Activated T-cell treated with anti-CD3 and anti-CD28 coated beads, Interleukin-2, amount 50 U/mL, for 24 hours (primary cell): ENCODE measurements around the gene SMARCD1.
"Not testable (repeated sequence)": the region's sequence is repeated elsewhere in the genome, so short reads cannot be mapped to it uniquely, and the experiment has no call there.

Experiments
- DNase-seq: peaks from one replicate; pipeline ENCODE4 v3.0.0-alpha.2; 2020
- H3K27ac Mint-ChIP-seq: 2 replicates; pipeline ENCODE4 v1.8.0; 2020; ENCODE audit warnings: mild to moderate bottlenecking, mixed read lengths
- H3K27me3 Mint-ChIP-seq: 2 replicates; pipeline ENCODE4 v1.8.0; 2020; ENCODE audit warnings: mixed read lengths
- H3K36me3 Mint-ChIP-seq: 2 replicates; pipeline ENCODE4 v1.8.0; 2020; ENCODE audit warnings: low read depth, mixed read lengths
- H3K4me1 Mint-ChIP-seq: 2 replicates; pipeline ENCODE4 v1.8.0; 2020; ENCODE audit warnings: low read depth, mixed read lengths
- H3K4me3 Mint-ChIP-seq: 2 replicates; pipeline ENCODE4 v1.8.0; 2020; ENCODE audit warnings: mild to moderate bottlenecking, moderate library complexity, mixed read lengths
- H3K9me3 Mint-ChIP-seq: 2 replicates; pipeline ENCODE4 v1.8.0; 2020; ENCODE audit warnings: mixed read lengths

The SMARCD1 gene

DNA sequence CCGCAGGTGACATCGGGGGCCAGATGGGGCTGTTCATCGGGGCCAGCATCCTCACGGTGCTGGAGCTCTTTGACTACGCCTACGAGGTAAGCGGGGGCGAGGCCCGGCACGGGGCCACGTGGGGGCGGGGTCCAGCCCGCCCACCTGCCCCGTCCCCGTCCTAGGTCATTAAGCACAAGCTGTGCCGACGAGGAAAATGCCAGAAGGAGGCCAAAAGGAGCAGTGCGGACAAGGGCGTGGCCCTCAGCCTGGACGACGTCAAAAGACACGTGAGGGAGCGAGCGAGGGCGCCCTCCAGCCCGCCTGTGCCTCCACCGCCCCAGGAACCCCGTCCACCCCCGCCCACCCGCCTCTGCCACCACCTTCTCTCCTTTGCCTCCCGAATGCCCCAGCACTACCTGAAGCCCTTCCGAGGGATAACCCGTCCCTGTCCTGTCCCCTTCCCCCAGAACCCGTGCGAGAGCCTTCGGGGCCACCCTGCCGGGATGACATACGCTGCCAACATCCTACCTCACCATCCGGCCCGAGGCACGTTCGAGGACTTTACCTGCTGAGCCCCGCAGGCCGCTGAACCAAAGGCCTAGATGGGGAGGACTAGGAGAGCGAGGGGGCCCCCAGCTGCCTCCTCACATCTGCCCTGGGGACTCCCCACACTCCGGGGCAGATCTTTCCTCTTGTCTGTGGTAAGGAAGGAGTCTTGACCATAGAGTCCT lies 3.9 kb upstream of the SMARCD1 start:
- Mint-ChIP-seq H3K9me3 (no peaks in the 10 kb centered on the region), H3K4me1 (peaks cover 14% of the 10 kb centered on the region), H3K36me3 (peaks cover 14% of the 10 kb centered on the region), H3K27ac (no peak overlapping the region), H3K27me3 (no peaks in the 10 kb centered on the region), H3K4me3 (no peak overlapping the region)
- DNase-seq = no peak

GRCh38 chr12:50082644-50083043 lies 2.5 kb upstream of the SMARCD1 start:
- Mint-ChIP-seq H3K4me1 (peaks cover 26% of the 10 kb centered on the region), H3K27ac (peak overlapping the region; percentile 45), H3K4me3 (no peak overlapping the region), H3K36me3 (peaks cover 27% of the 10 kb centered on the region), H3K27me3 (no peaks in the 10 kb centered on the region), H3K9me3 (no peaks in the 10 kb centered on the region)
- DNase-seq = no peak

GRCh38 chr12:50083301-50083700 lies 1.8 kb upstream of the SMARCD1 start:
- Mint-ChIP-seq H3K27me3 (no peaks in the 10 kb centered on the region), H3K27ac (peak overlapping the region; percentile 87), H3K4me1 (peaks cover 33% of the 10 kb centered on the region), H3K36me3 (peaks cover 34% of the 10 kb centered on the region), H3K4me3 (peak overlapping the region; percentile 67), H3K9me3 (no peaks in the 10 kb centered on the region)
- DNase-seq = no peak

DNA sequence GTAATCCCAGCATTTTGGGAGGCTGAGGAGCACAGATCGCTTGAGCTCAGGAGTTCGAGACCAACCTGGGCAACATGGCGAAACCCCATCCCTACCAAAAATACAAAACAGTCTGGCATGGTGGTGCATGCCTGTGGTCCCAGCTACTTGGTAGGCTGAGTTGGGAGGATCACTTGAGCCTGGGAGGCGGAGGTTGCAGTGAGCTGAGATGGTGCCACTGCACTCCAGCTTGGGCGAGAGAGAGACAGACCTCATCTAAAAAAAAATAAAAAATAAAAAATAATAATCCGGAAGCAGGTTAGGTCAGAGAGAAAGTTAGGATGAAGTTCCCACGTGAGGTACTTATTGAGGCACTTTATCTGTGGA lies 750 bp upstream of the SMARCD1 start:
- Mint-ChIP-seq H3K4me1 (peaks cover 40% of the 10 kb centered on the region), H3K4me3 (peak overlapping the region; percentile 90), H3K27ac (peak overlapping the region; percentile 97), H3K36me3 (peaks cover 45% of the 10 kb centered on the region)
- not testable (repeated sequence) for H3K27me3 Mint-ChIP-seq, H3K9me3 Mint-ChIP-seq, DNase-seq

GRCh38 chr12:50085615-50086072 lies 502 bp downstream of the SMARCD1 start:
- peaks cover 55% of the 10 kb centered on the region for H3K36me3 Mint-ChIP-seq
- no peaks in the 10 kb centered on the region for H3K27me3 Mint-ChIP-seq
- peak overlapping the region; percentile 97 for H3K27ac Mint-ChIP-seq
- H3K4me1 Mint-ChIP-seq = peaks cover 40% of the 10 kb centered on the region
- no peak for DNase-seq
- no peaks in the 10 kb centered on the region for H3K9me3 Mint-ChIP-seq
- peak overlapping the region; percentile 90 for H3K4me3 Mint-ChIP-seq

GRCh38 chr12:50086148-50086547 lies 1.0 kb downstream of the SMARCD1 start:
- Mint-ChIP-seq H3K27me3 (no peaks in the 10 kb centered on the region), H3K4me1 (peaks cover 40% of the 10 kb centered on the region), H3K9me3 (no peaks in the 10 kb centered on the region), H3K27ac (peak overlapping the region; percentile 97), H3K4me3 (peak overlapping the region; percentile 90), H3K36me3 (peaks cover 60% of the 10 kb centered on the region)
- no peak for DNase-seq

DNA sequence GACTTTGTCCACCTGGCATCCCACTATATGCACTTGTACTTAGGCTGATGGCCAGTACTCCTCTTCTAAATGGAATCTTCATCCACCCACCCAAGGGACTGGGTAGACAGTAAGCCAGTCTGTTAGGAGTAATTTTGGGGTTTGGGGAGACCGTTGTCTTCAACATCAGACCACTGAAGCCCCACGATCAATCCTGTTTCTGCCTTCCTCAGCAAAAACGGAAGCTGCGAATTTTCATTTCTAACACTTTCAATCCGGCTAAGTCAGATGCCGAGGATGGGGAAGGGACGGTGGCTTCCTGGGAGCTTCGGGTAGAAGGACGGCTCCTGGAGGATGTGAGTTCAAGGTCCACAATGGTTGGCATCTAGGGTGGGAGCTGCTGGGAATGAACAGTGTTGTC lies 2.0 kb downstream of the SMARCD1 start:
- Mint-ChIP-seq H3K27ac (peak overlapping the region; percentile 63), H3K4me1 (peaks cover 40% of the 10 kb centered on the region), H3K4me3 (no peak overlapping the region), H3K9me3 (no peaks in the 10 kb centered on the region), H3K27me3 (no peaks in the 10 kb centered on the region), H3K36me3 (peaks cover 67% of the 10 kb centered on the region)
- DNase-seq = no peak

- Mint-ChIP-seq H3K27me3 (no peaks in the 10 kb centered on the region), H3K9me3 (no peaks in the 10 kb centered on the region), H3K4me1 (peaks cover 40% of the 10 kb centered on the region), H3K27ac (peak overlapping the region; percentile 63), H3K36me3 (peaks cover 74% of the 10 kb centered on the region), H3K4me3 (no peak overlapping the region)
- no peak for DNase-seq
Observed at GRCh38 chr12:50087995-50088394, 2.9 kb downstream of the SMARCD1 start.

- DNase-seq = no peak
- H3K27ac Mint-ChIP-seq = peak overlapping the region; percentile 63
Observed at GRCh38 chr12:50088577-50089335, 3.6 kb downstream of the SMARCD1 start.

GRCh38 chr12:50089730-50090129 lies 4.6 kb downstream of the SMARCD1 start:
- Mint-ChIP-seq H3K9me3 (no peaks in the 10 kb centered on the region), H3K27me3 (no peaks in the 10 kb centered on the region), H3K36me3 (peaks cover 88% of the 10 kb centered on the region)

More at GRCh38 chr12:50088577-50089335, 3.6 kb downstream of the SMARCD1 start:
- H3K27me3 Mint-ChIP-seq = no peaks in the 10 kb centered on the region
- peaks cover 81% of the 10 kb centered on the region for H3K36me3 Mint-ChIP-seq
- peak overlapping the region; percentile 16 for H3K4me3 Mint-ChIP-seq
- H3K4me1 Mint-ChIP-seq = peaks cover 36% of the 10 kb centered on the region
- no peaks in the 10 kb centered on the region for H3K9me3 Mint-ChIP-seq

GRCh38 chr12:50090391-50090790 lies 5.2 kb downstream of the SMARCD1 start:
- peaks cover 91% of the 10 kb centered on the region for H3K36me3 Mint-ChIP-seq
- no peak for DNase-seq
- no peak overlapping the region for H3K27ac Mint-ChIP-seq
- H3K4me3 Mint-ChIP-seq = no peak overlapping the region
- H3K4me1 Mint-ChIP-seq = peaks cover 32% of the 10 kb centered on the region
- H3K9me3 Mint-ChIP-seq = no peaks in the 10 kb centered on the region
- H3K27me3 Mint-ChIP-seq = no peaks in the 10 kb centered on the region

More at GRCh38 chr12:50089730-50090129, 4.6 kb downstream of the SMARCD1 start:
- DNase-seq = no peak
- Mint-ChIP-seq H3K27ac (no peak overlapping the region), H3K4me1 (peaks cover 34% of the 10 kb centered on the region), H3K4me3 (no peak overlapping the region)

- no peaks in the 10 kb centered on the region for H3K9me3 Mint-ChIP-seq
- no peak for DNase-seq
- H3K36me3 Mint-ChIP-seq = peaks cover 89% of the 10 kb centered on the region
- no peaks in the 10 kb centered on the region for H3K27me3 Mint-ChIP-seq
- H3K27ac Mint-ChIP-seq = no peak overlapping the region
- H3K4me1 Mint-ChIP-seq = no peaks in the 10 kb centered on the region
- H3K4me3 Mint-ChIP-seq = no peak overlapping the region
Observed at GRCh38 chr12:50097952-50098351, 12.8 kb downstream of the SMARCD1 start.

GRCh38 chr12:50099302-50100008 lies 14.3 kb downstream of the SMARCD1 start:
- H3K36me3 Mint-ChIP-seq = peaks cover 76% of the 10 kb centered on the region
- H3K4me3 Mint-ChIP-seq = no peak overlapping the region
- no peak for DNase-seq
- no peaks in the 10 kb centered on the region for H3K9me3 Mint-ChIP-seq
- no peaks in the 10 kb centered on the region for H3K27me3 Mint-ChIP-seq
- H3K27ac Mint-ChIP-seq = peak overlapping the region; percentile 69
- H3K4me1 Mint-ChIP-seq = no peaks in the 10 kb centered on the region

DNA sequence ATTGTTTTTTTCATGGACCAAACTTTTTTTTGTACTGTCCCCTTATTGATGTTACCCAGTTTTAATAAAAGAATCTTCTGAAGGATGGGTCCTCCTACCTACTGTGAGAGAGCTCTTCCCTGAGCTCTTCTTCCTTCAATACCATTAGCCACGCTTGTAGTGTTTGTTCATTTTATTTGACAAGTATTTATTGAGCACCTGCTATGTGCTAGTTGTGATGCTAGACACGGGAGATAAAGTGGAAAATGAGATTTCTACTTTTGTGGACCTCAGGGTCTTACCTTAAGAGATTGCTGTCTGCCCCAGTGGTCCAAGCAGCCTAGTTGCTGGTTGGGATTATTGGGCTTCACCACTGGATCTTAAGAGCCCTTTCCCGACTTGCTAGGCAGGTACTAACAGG lies 15.4 kb downstream of the SMARCD1 start:
- no peak for DNase-seq
- Mint-ChIP-seq H3K27ac (no peak overlapping the region), H3K27me3 (no peaks in the 10 kb centered on the region), H3K9me3 (no peaks in the 10 kb centered on the region), H3K4me3 (no peak overlapping the region), H3K4me1 (no peaks in the 10 kb centered on the region), H3K36me3 (peaks cover 65% of the 10 kb centered on the region)
